HG03571 (cell line): Measurements from ENCODE around the gene VEGFD.
A peak's percentile ranks its signal among the peaks of the same experiment; 100 is the strongest.

Experiments
- ATAC-seq: cut with Tn5 transposase; IDR thresholded peaks from one replicate; pipeline ENCODE4 v1.9.1; 2021; ENCODE audit not compliant: unreplicated experiment

VEGFD gene

DNA sequence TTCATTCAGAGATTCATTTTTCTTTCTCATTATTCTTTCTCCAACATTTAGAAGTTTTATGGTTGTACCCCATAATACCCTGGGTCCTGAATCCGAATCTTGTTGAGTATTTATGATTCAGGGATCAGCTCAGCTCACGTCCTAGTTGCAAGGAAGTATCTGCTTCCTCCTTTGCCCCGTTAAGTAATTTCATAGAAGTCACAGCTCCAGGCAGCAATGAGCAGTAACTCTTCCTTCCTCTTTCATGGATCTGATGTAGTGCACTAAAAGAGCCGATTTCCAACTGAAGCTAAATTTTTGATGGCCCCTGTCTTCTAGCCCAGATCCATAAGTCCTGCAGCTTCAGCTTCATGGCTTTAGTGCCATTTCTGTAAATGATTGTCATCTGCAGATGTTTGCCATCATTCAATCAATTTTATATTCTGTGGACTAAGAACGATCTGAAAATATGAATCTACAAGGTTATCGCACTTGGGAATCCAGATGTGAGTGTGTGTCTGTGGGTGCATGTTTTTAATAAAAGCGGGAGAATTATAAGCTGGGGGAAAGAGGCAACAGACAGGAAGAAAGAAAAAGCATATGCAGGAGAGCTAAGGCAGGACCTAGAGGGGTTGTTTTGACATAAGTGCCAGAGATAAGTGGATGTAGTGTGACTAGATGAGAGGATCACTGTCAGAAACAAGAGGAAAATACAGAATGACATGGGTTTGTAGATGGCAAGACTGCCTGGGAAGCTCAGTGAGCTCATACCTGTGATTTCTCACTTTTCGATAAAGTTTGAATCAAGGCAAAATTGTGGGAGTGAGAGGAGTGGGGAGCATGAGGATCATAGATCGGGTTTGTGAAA lies 17.5 kb downstream of the VEGFD start:
- no peak for ATAC-seq

DNA sequence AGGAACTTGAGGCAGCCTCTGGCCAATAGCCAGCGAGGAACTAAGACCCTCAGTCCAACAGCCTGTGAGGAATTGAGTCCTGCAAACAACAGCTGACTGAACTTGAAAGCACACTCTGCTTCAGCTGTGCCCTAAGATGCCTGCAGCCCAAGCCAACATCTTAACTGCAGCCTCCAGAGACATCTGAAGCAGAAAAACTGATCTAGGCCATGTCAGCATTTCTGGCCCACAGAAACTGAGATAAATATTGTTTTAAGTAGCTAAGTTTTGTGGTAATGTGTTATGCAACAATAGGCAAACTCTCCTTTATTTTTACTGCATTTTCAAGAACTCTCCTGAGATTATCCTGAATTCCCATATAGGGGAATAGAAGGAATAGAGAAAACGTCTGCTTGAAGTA lies 24.5 kb downstream of the VEGFD start:
- ATAC-seq: no peak

DNA sequence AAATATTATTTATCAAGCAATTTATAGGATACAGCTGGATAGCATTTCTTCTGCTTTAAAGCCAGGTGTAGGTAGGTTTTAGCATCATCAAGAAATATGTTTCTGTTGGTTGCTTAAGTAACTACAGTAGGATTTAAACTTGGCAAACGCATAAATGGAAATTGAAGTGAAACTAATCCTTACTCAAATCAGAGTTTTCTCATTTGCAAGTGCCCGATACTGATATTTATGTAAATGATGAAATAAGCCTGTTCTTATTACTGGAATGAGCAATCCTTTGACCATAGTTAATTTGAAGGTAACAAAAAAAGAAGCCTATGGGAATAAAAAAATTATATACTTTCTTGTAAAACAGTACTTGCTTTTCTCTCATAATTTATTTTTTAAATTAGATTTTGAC lies 25.7 kb downstream of the VEGFD start:
- no peak for ATAC-seq

DNA sequence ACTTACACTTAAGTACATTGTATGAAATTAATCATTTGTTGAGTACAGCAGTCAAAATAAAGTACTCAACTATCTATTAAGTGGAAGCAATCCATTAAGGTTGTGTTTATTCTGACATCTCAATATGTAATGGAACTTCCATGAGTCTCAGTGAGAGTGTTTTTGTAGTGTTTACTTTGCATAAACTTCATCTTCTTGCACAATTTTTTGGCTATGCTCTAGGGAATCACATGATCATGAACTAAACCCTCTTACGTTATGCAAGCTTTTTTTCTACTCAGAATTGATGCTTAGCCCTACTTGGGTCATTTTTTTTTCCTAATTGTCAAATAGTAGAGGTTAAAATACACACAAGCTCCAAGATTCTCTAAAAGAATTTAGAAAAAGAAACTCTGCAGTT lies 27.8 kb downstream of the VEGFD start:
- no peak for ATAC-seq

DNA sequence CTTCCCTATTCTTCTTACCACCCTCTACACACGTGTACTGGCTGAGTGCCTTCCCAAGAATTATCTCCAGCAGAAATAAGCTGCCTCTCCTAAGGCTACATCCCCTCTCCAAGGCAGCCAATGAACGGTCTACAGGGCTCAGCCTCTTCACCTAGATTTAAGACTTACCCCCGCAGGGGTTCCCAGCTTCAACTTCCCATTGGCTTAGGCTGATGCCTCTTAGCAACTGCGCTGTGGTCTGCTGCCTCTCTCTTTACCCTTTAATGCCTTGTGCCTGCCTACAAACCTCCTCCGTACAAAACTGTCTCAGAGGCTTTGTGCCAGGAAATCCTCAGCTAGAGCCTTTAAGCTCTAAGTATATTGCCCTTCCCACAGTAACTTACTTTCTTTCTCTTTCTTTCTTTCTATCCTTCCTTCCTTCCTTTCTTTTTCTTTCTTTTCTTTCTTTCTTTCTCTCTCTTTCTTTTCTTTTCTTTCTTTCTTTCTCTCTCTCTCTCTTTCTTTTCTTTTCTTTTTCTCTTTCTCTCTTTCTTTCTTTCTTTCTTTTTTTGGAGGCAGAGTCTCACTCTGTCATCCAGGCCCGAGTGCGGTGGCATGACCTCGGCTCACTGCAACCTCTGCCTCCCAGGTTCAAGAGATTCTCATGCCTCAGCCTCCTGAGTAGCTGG lies 33.8 kb downstream of the VEGFD start:
- no peak for ATAC-seq

DNA sequence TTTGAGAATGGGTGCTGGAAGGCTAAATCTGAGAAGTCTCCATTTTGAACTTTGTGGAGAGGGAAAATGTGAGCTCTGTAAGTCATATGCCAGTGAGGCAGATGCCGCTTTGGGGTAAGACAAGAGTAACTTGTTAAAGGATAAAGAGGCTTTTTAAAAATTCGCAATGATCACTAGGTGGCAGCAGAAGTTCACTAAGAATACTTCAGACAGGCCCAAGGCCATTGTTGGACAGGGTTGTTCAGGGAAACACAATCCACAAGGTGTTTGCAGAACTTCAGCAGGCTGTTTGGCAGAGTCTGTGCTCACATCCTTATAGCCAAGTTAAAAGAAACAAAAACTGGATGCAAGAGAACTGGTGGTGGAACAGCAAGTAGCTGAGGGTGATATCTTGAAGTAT lies 35.2 kb downstream of the VEGFD start:
- no peak for ATAC-seq

DNA sequence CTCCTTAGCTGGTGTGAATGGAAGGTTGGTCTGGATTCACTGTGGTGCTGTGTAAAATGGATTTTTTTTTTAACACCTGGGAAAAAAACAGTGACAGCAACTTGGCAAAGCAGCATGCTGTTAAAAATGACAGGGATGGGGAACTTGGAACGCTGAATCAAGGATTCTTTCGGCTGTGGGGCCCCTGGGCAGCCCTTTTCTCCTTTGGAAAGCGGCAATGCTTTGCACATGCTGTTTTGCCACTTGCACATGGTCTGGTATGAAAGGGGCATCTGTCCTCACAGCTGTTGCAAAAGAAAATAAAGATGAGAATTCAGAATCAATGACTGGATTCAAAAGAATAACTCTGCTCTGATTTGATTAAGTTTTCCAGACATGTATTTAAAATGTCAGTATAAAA lies 38.2 kb downstream of the VEGFD start:
- no peak for ATAC-seq

DNA sequence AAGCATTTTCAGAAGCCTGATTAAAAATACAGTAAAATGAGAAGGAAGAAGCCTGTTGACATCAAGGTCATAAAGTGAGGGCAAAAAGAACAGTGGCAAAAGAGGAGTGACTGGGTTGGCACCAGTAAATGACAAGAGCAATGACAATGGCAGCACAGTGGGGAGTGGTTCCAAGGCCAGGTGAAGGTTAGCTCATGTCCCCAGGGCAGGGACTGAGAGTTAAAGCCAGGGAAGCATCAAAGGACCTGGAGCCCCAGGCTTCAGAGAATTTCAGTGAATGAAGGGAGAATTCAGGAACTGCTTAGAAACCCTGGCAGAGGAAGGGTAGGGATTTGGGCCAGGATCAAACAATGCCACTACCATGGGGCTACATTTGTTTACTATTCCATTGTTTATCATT lies 40.1 kb downstream of the VEGFD start:
- no peak for ATAC-seq

DNA sequence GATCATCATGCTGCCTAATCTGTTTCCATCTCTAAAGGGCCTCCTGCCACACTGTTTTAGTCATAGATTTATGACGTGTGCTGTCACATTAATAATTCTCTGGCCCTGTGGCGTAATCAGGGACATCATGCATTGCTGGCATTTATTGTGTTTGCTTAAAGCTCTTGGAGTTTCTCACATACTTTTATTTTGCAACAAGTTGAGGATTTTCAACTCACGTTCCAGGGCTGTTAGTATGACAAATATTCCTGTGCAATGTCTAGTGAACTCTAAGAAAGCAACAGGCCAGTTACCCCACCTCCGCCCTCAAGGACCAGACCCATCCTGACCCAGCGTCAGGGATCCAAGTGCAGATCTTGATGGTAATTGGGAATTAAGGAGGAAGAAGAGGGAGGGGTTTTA lies 41.1 kb downstream of the VEGFD start:
- ATAC-seq: no peak

DNA sequence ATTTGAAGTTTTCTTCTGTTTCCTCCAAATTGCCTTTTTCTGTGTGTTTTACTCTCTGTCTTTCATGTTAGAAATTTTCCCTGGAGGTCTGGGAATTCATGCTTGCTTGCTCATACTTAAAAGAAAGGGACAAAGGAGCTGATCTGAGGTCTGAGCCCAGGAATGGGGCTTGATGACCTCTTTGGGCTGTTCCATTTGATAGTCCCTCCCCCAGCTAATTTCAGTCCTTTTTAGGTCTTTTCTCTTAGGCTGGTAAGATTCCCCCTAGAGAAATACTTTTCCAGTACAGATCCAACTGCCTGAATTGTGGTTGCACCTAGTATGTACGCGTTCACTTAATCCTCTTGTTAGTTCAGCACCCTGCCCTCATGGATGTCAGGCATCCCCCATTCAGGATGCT lies 43.3 kb downstream of the VEGFD start:
- no peak for ATAC-seq

DNA sequence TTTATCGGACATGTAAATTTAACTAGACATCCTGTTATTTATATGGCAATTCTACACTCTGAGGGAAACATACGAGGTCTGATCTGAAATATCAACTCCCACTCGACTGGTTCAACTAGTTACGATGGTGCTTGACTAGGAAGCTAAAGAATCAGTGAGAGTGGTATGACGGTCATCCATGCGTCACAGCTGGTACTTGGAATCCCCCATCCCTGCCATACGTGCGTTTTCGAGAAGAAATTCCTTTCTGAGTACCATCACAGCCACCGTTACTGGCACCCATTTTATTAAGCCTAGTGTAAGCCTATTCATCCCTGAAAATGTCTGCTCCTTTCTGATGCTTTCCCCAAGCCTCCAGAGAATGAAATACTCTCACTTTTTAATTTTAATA lies 48.2 kb downstream of the VEGFD start:
- no peak for ATAC-seq

DNA sequence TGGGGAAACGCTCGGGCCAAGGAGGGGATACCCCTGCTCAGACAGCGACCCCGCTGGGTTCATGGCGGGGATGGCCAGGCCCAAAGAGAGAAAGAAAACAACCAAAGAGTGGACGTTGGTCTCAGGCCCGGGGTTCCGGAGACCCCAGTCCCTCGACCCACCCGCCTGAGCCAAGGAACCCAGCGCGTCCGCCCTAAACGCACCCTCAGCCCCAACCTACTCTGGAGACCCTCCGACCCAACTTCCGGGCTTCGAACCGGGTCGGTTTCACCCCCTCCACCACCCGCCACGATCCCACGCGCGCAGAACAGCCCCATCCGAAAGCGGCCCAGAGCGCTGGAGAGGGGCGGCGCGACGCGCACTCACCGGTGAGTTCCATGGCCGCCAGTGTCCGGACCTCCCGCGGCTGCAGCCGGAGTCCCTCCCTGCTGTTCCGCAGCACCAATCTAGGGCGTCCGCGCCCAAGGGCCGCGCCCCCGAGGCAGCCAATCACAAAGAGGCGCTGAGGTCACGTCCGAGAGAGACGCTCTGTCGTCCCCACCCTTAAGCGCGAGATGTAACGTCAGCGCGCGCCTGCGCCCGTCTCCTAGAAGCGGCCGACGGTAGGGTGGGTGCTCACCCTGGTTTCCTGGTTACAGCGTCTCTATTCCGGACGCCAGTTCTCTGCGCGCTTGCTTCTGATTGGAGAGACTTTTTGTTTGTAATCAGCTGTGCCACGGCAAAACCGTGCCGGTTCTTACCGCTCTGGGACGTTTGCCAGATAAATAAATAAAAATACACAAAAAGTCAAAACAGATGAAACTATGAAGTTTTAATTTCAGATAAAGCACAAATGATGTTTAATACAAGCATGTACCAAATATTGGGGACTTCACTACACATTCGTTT lies 48.8 kb downstream of the VEGFD start, which contains the start of gene PIGA:
PIGA (minus strand) TSS at position 389 of the 888 bp plus-strand sequence. CDS start 3,593 bp downstream, outside the sequence.
- peak; percentile 100 for ATAC-seq

DNA sequence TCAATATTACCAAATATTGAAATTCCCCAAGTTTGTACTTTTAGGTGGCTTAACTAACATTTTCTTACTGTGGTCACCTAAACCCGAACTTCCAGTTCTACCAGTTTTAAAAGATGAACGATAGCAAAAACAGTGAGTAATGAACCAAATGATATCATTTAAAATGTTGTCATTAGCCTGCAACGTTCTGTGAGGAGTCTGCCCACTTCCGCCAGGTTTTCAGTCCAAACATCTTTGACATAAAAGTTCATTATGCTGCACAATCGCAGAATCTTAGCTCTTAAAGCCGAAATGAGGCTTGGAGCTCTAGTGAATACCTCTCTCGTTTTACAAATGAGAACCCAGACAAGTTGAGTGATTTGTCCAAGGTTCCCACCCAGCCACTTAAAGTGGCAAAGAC lies 49.7 kb downstream of the VEGFD start:
- ATAC-seq: no peak

DNA sequence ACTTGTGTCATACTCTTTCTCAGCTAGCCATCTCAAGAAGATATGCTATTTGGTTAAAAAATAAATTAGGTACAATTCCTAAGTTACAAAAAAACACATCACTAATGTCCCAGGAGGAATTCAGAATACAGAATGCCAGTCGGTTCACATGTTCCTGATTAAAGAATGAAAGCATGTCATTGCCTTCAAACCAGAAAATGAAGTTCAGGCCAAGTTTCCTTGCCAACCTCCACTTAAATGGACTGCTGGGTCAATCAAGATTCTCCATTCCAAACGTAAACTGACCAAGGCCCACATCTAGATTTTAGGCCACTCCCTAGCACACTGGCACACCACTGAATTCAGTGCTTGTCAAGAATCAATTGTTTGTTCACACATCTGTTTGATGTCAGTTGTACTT lies 55.4 kb downstream of the VEGFD start:
- no peak for ATAC-seq

DNA sequence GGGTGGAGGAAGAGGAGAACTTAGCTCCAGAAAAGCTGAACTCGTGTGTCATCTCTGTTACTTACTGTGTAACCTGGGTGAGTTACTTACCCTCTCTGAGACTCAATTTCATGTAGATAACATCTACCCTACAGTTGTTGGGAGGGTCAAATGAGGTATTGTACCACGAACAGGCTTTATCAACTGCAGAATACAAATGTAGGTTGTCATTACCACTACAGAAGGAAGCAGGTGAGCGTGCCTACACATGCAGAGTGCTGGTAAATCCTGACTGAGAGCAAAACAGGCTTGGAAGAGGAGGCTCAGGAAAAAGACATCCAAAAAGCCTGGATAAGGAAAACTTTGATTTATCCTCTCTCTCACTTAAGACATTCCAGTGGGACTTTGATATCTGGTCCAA lies 56.1 kb downstream of the VEGFD start:
- no peak for ATAC-seq

DNA sequence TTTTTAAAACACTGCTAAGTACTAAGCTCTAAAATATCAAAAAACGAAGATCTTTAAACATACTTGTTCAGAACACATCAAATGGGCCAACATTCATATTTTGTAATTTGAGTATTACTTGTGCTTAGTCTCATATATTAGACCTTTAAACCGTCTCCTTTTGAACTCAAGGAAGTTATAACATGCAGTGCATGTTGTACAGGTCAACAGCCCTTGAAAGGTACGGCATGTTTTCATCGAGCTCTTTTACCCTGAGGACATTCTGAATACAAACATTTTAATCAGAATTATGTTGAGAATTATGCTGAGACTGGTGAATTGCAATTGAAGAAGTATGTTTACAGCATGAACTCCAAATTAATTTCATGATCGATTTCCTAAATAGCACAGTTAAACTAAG lies 61.7 kb downstream of the VEGFD start:
- no peak for ATAC-seq

DNA sequence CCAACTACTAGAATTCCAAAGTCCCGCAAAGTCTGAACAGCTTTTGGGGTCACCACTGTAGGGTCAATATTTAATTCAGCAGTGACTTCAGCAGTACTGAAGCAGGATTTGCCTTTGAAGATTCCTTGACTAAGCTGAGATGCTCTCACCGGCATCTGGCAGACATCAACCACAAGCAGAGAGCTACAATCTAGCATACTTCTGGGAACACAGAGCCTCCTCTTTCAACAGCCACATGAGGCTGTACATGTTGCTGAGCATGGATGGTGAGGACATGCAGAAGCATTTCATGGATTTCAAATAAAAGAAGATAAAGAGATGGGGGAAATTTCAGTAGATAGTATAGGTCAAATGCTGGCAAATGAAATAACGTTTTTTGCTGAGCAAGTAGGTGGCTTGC lies 62.1 kb downstream of the VEGFD start:
- ATAC-seq: no peak

DNA sequence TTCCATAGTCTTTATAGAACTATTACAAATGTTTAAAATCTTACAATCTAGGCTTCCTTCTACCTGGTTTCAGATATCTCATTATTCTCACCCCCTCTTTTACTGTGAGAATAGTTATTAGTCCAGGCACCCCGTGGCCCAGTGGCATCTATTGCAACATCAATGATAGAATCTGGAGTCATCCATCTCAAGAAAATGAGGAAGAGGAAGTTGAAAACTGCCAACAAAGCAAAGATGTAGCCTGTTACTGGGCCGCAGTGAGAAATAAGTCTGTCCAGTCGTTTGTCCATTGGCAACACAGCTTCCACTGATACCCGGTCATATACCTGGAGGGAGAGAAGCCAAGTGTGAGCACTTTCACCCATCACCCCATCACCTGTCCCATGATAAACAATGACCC lies 62.8 kb downstream of the VEGFD start:
- ATAC-seq: no peak

DNA sequence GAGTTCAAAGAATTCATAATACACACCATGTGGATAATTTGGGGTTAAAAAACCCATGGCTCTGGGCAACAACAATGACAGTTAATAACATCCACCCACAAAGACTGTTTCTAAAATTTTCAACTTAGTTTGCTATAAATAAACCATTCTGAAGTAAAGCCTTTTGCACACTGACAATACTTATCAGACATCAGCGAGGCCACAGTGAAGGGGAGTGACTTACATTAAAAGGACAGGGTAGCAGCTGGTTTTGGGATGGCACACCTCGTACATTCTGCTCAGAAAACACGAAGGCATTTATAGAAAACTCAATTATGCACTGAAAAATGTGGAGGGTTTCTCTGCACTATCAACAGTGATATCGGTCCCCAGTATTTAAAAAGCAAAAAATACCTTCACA lies 63.9 kb downstream of the VEGFD start:
- ATAC-seq: no peak

DNA sequence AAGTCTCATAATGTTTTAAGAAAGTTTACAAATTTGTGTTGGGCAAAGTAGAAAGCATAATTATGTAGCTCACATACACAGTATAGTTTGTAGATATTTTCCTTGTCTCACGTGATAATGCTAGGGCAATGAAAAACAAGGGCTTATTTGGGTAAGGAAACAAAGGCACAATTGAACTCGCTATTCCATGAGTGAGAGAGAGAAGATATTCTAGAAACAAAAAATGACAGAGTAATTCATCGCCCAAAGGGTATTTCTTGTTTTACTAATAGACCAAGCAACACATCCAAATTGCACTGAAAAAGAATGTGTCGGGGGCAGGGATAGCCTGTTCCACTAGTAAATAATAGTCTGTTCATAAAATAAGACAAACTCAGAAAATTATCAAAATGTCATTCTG lies 65.1 kb downstream of the VEGFD start:
- no peak for ATAC-seq

DNA sequence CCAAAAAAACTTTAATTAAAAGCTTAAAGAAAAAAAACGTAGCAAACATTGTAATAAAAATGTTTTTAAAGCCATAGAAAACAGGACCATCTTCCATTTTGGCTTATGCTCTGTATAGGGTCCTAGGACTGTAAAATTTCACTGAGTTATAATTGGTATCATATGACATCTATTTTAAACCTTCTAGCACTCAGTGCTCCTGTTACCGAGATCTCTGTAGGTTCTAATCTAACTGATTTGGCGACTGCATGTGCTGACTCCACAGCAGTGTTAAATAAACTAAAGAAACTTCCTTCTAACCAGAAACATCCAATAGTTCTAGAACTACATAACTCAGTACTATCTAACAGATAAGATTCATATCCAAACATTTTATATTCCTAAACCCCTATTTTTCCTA lies 68.7 kb downstream of the VEGFD start, which contains the start of gene ASB11:
ASB11 (minus strand) TSS at position 132 of the 400 bp plus-strand sequence; CDS start at position 97, 35 bp downstream.
- no peak for ATAC-seq
